DND-41 (cell line): ENCODE measurements around the gene GALNT5.

Source experiments
- CTCF ChIP-seq: IDR thresholded peaks from 2 replicates; pipeline ENCODE4 v1.5.1; 2012; ENCODE audit warnings: borderline replicate concordance, low read length, moderate library complexity, mild to moderate bottlenecking; ENCODE audit not compliant: poor library complexity, severe bottlenecking; ENCODE audit errors: extremely low read depth
- EZH2 ChIP-seq: IDR thresholded peaks from 3 replicates; pipeline ENCODE4 v1.6.1; 2012; ENCODE audit warnings: borderline replicate concordance, low read depth, mild to moderate bottlenecking, moderate library complexity, low read length, inconsistent platforms; ENCODE audit not compliant: severe bottlenecking

- TF ChIP-seq CTCF (no peak), EZH2 (no peak)
Measured at GRCh38 chr2:157305723-157306110, 48.2 kb downstream of the GALNT5 start.
